GM12878 (cell line): ENCODE data around the gene TCAF1.
"Not testable (repeated sequence)": the region's sequence is repeated elsewhere in the genome, so short reads cannot be mapped to it uniquely, and the experiment has no call there.

ENCODE experiments used
- BCL11A ChIP-seq: IDR thresholded peaks from 2 replicates; pipeline ENCODE4 v1.6.1; 2011; ENCODE audit warnings: low read depth, low read length
- CREB1 ChIP-seq: IDR thresholded peaks from 2 replicates; pipeline ENCODE4 v1.6.1; 2012; ENCODE audit warnings: low read depth, mild to moderate bottlenecking, inconsistent platforms
- CTCF ChIP-seq, 3 experiments: IDR thresholded peaks in 2 of 3; conservative IDR thresholded peaks in 1 of 3; 2 replicates each; pipeline ENCODE4 v1.5.1; 2011; ENCODE audit warnings: low read depth in 3 of 3, low read length in 3 of 3, mild to moderate bottlenecking in 3 of 3, control low read depth in 2 of 3, moderate library complexity in 2 of 3, inconsistent platforms in 1 of 3, mixed read lengths in 1 of 3; ENCODE audit not compliant: control insufficient read depth in 2 of 3, insufficient read depth in 1 of 3; ENCODE audit errors: extremely low read depth in 1 of 3
- EZH2 ChIP-seq: IDR thresholded peaks from 2 replicates; pipeline ENCODE4 v1.6.1; 2012; ENCODE audit warnings: low read depth, mild to moderate bottlenecking, control low read depth, inconsistent platforms, low read length, borderline replicate concordance; ENCODE audit not compliant: control insufficient read depth
- NBN ChIP-seq: fragments of 450-650 bp; IDR thresholded peaks from 2 replicates; pipeline ENCODE4 v1.6.1; 2016
- PAX5 ChIP-seq: IDR thresholded peaks from 2 replicates; pipeline ENCODE4 v1.6.1; 2011; ENCODE audit warnings: low read depth, low read length, borderline replicate concordance
- PBX3 ChIP-seq: IDR thresholded peaks from 2 replicates; pipeline ENCODE4 v1.6.1; 2011; ENCODE audit warnings: mild to moderate bottlenecking, low read depth, low read length, moderate library complexity; ENCODE audit not compliant: insufficient replicate concordance
- PKNOX1 ChIP-seq: fragments of 450-650 bp; IDR thresholded peaks from 2 replicates; pipeline ENCODE4 v1.6.1; 2016; ENCODE audit warnings: mild to moderate bottlenecking
- POLR2A ChIP-seq: IDR thresholded peaks from 2 replicates; pipeline ENCODE4 v1.6.1; 2011; ENCODE audit warnings: low read depth, mild to moderate bottlenecking, low read length
- RAD51 ChIP-seq: fragments of 450-650 bp; IDR thresholded peaks from 2 replicates; pipeline ENCODE4 v1.6.1; 2016; ENCODE audit warnings: moderate library complexity, mild to moderate bottlenecking, inconsistent platforms
- RFX5 ChIP-seq: IDR thresholded peaks from 2 replicates; pipeline ENCODE4 v1.6.1; 2011; ENCODE audit warnings: low read depth, low read length, improper control_type of control experiment
- SMARCA5 ChIP-seq: fragments of 450-650 bp; IDR thresholded peaks from 2 replicates; pipeline ENCODE4 v1.6.1; 2017; ENCODE audit warnings: mild to moderate bottlenecking
- TCF12 ChIP-seq: IDR thresholded peaks from 2 replicates; pipeline ENCODE4 v1.6.1; 2011; ENCODE audit warnings: low read depth, mild to moderate bottlenecking, low read length
- ZBTB11 ChIP-seq: fragments of 450-650 bp; formaldehyde crosslinking; IDR thresholded peaks from 2 replicates; pipeline ENCODE4 v1.5.0; 2022; ENCODE audit warnings: mild to moderate bottlenecking, missing genetic modification characterization

GRCh38 chr7:143855443-143855842 lies 46.5 kb downstream of the TCAF1 start:
- not testable (repeated sequence) for TF ChIP-seq PKNOX1; RFX5; RAD51; PBX3; ZBTB11; TCF12; CTCF (IDR thresholded peaks at IDR 0.05 in 2 of 3, conservative IDR thresholded peaks at IDR 0.05 in 1 of 3; ENCODE audit: control insufficient read depth in 2 of 3, extremely low read depth in 1 of 3, insufficient read depth in 1 of 3, low read depth in 3 of 3, low read length in 3 of 3); POLR2A; EZH2; NBN; CREB1; SMARCA5; PAX5; BCL11A
